ENCODE results near the gene OCIAD1. TPM values are rescaled to one million over a fixed set of nuclear protein-coding genes. Genes with fewer than 3 reads are reported as not detected.

Gene OCIAD1
- total RNA-seq, 2 donors from 2014 or later = 148 to 152 TPM

- Mint-ChIP-seq H3K36me3 (ENCODE audit: low read depth) (peaks cover 14% of the 10 kb centered on the region), H3K9me3 (no peaks in the 10 kb centered on the region)
- H3K9ac ChIP-seq (ENCODE audit: extremely low read depth, low read length, poor library complexity, severe bottlenecking) = peak overlapping the region; percentile 84
Observed at GRCh38 chr4:48905363-48906015, 74.6 kb downstream of the OCIAD1 start.

GRCh38 chr4:48906206-48907173 lies 75.6 kb downstream of the OCIAD1 start, which contains the start of gene OCIAD2:
TSS of gene OCIAD2 (minus strand) at chr4:48906774. CDS start at chr4:48904549, 2,225 bp downstream.
- DNase-seq = peak; percentile 91
- Histone ChIP-seq H3K36me3 (ENCODE audit: control insufficient read depth, insufficient read depth, low read length) (peaks cover 4% of the 10 kb centered on the region), H3K27me3 (ENCODE audit: control insufficient read depth, insufficient read depth, low read length, poor library complexity, severe bottlenecking) (peaks cover 52% of the 10 kb centered on the region), H3K4me1 (ENCODE audit: control insufficient read depth, insufficient read depth, low read length) (no peaks in the 10 kb centered on the region), H3K4me3 (ENCODE audit: low read length) (peak within 1 kb of the TSS; percentile 82), H3K27ac (ENCODE audit: low read depth, low read length) (no peak within 1 kb of the TSS), H3K9me3 (ENCODE audit: control insufficient read depth, low read length) (no peaks in the 10 kb centered on the region), H3K9ac (ENCODE audit: extremely low read depth, low read length, poor library complexity, severe bottlenecking) (peak within 1 kb of the TSS; percentile 84)
- 10 to 32% methylated on average over 17 to 65 of the region's 65 CpGs for whole genome bisulfite sequencing, 2 experiments (ENCODE audit: insufficient coverage in 1 of 2, insufficient read length in 1 of 2)
- H3K36me3 Mint-ChIP-seq (ENCODE audit: low read depth) = peaks cover 14% of the 10 kb centered on the region
- H3K27ac Mint-ChIP-seq = peak within 1 kb of the TSS; percentile 94
- H3K4me1 Mint-ChIP-seq = peaks cover 13% of the 10 kb centered on the region
- TF ChIP-seq CTCF (conservative IDR thresholded peaks at IDR 0.05) = peak; percentile 34
- H3K9me3 Mint-ChIP-seq = no peaks in the 10 kb centered on the region
- peak within 1 kb of the TSS; percentile 81 for H3K4me3 Mint-ChIP-seq
- H3K27me3 Mint-ChIP-seq (ENCODE audit: insufficient read depth) = peaks cover 52% of the 10 kb centered on the region

More at GRCh38 chr4:48905363-48906015, 74.6 kb downstream of the OCIAD1 start:
- peaks cover 44% of the 10 kb centered on the region for H3K27me3 Mint-ChIP-seq (ENCODE audit: insufficient read depth)
- peaks cover 4% of the 10 kb centered on the region for H3K36me3 ChIP-seq (ENCODE audit: control insufficient read depth, insufficient read depth, low read length)
- no peak for DNase-seq
- H3K27ac ChIP-seq (ENCODE audit: low read depth, low read length) = no peak overlapping the region
- peaks cover 42% of the 10 kb centered on the region for H3K27me3 ChIP-seq (ENCODE audit: control insufficient read depth, insufficient read depth, low read length, poor library complexity, severe bottlenecking)
- H3K4me1 Mint-ChIP-seq = peaks cover 13% of the 10 kb centered on the region
- peak overlapping the region; percentile 81 for H3K4me3 Mint-ChIP-seq
- peak overlapping the region; percentile 82 for H3K4me3 ChIP-seq (ENCODE audit: low read length)
- no peaks in the 10 kb centered on the region for H3K9me3 ChIP-seq (ENCODE audit: control insufficient read depth, low read length)
- no peak overlapping the region for H3K27ac Mint-ChIP-seq
- WGBS, 2 experiments (ENCODE audit: insufficient coverage in 1 of 2, insufficient read length in 1 of 2) = 79 to 82% methylated on average over 6 to 9 of the region's 9 CpGs
- peak; percentile 58 for TF ChIP-seq CTCF (conservative IDR thresholded peaks at IDR 0.05)
- H3K4me1 ChIP-seq (ENCODE audit: control insufficient read depth, insufficient read depth, low read length) = no peaks in the 10 kb centered on the region

GRCh38 chr4:48907706-48908477 lies 77.0 kb downstream of the OCIAD1 start:
- peaks cover 5% of the 10 kb centered on the region for H3K36me3 Mint-ChIP-seq (ENCODE audit: low read depth)
- 81 to 88% methylated on average over 5 to 7 of the region's 7 CpGs for WGBS, 2 experiments (ENCODE audit: insufficient coverage in 1 of 2, insufficient read length in 1 of 2)
- no peak overlapping the region for H3K4me3 ChIP-seq (ENCODE audit: low read length)
- no peak for TF ChIP-seq CTCF (conservative IDR thresholded peaks at IDR 0.05)
- H3K27ac ChIP-seq (ENCODE audit: low read depth, low read length) = no peak overlapping the region
- H3K9me3 Mint-ChIP-seq = no peaks in the 10 kb centered on the region
- H3K4me1 Mint-ChIP-seq = peaks cover 13% of the 10 kb centered on the region
- H3K36me3 ChIP-seq (ENCODE audit: control insufficient read depth, insufficient read depth, low read length) = peaks cover 2% of the 10 kb centered on the region
- H3K27ac Mint-ChIP-seq = no peak overlapping the region
- H3K27me3 Mint-ChIP-seq (ENCODE audit: insufficient read depth) = peaks cover 66% of the 10 kb centered on the region
- no peaks in the 10 kb centered on the region for H3K9me3 ChIP-seq (ENCODE audit: control insufficient read depth, low read length)
- H3K9ac ChIP-seq (ENCODE audit: extremely low read depth, low read length, poor library complexity, severe bottlenecking) = no peak overlapping the region
- H3K27me3 ChIP-seq (ENCODE audit: control insufficient read depth, insufficient read depth, low read length, poor library complexity, severe bottlenecking) = peaks cover 66% of the 10 kb centered on the region
- H3K4me1 ChIP-seq (ENCODE audit: control insufficient read depth, insufficient read depth, low read length) = no peaks in the 10 kb centered on the region
- no peak for DNase-seq
- H3K4me3 Mint-ChIP-seq = no peak overlapping the region
